ENCODE data around the gene CD160. TPM values are rescaled to one million over a fixed set of nuclear protein-coding genes. Genes with fewer than 3 reads are reported as not detected.

The CD160 gene
- total RNA-seq, 1 experiment from 2014 or later: not detected

- no peak overlapping the region for H3T11ph ChIP-seq (ENCODE audit: low read length)
- no peak overlapping the region for H2BK15ac ChIP-seq (ENCODE audit: low read depth, low read length)
- no peaks in the 10 kb centered on the region for H3K4me1 ChIP-seq (ENCODE audit: insufficient read depth, low read length)
- no peak for DNase-seq
- no peak overlapping the region for H2BK120ac ChIP-seq (ENCODE audit: low read depth, low read length, poor library complexity, severe bottlenecking)
- H4K8ac ChIP-seq (replicated peaks; ENCODE audit: insufficient read length, low read depth, low read length): no peak overlapping the region
- H4K5ac ChIP-seq (ENCODE audit: insufficient read length, low read depth, low read length): no peak overlapping the region
- no peak overlapping the region for H3K56ac ChIP-seq (ENCODE audit: insufficient read length, low read depth, low read length)
- H2BK12ac ChIP-seq (ENCODE audit: insufficient read length, low read depth, low read length): no peak overlapping the region
- H3K4me2 ChIP-seq (ENCODE audit: insufficient read depth, insufficient read length, low read length): no peak overlapping the region
- no peak overlapping the region; a peak in 1 of 7 replicates for H3K27ac Mint-ChIP-seq
- no peak overlapping the region for H2AK5ac ChIP-seq (ENCODE audit: insufficient read length, low read length)
- no peaks in the 10 kb centered on the region for H3K79me2 ChIP-seq (ENCODE audit: insufficient read depth, low read length)
- H3K14ac ChIP-seq (ENCODE audit: insufficient read depth, low read length): no peak overlapping the region
- H4K91ac ChIP-seq (ENCODE audit: insufficient read length, low read depth, low read length): no peak overlapping the region
- H3K27ac ChIP-seq (ENCODE audit: insufficient read length, low read depth, low read length): no peak overlapping the region
- no peaks in the 10 kb centered on the region for H3K9me3 Mint-ChIP-seq
- H3K23ac ChIP-seq (ENCODE audit: insufficient read length, low read depth, low read length): no peak overlapping the region
- TF ChIP-seq CTCF (conservative IDR thresholded peaks at IDR 0.05): no peak
- H4K20me1 ChIP-seq (ENCODE audit: control insufficient read depth, insufficient read depth, insufficient read length): no peaks in the 10 kb centered on the region
- no peaks in the 10 kb centered on the region for H3K23me2 ChIP-seq (ENCODE audit: insufficient read length, low read depth, low read length, poor library complexity, severe bottlenecking)
- H3K79me1 ChIP-seq (ENCODE audit: insufficient read depth, low read depth, low read length, poor library complexity, severe bottlenecking): no peaks in the 10 kb centered on the region
- no peak overlapping the region for H2BK5ac ChIP-seq (ENCODE audit: insufficient read length, low read length)
- H3K9ac ChIP-seq (ENCODE audit: extremely low read depth, insufficient read length, low read length): no peak overlapping the region
- peaks cover 3 to 14% of the 10 kb centered on the region in 2 experiments; a peak in 2 of 4 replicates for H3K4me1 Mint-ChIP-seq
- H3K9me3 ChIP-seq (ENCODE audit: control insufficient read depth, low read depth, low read length): no peaks in the 10 kb centered on the region
- no peak overlapping the region for H2BK20ac ChIP-seq (ENCODE audit: low read depth, low read length, poor library complexity, severe bottlenecking)
- no peak overlapping the region for H3K18ac ChIP-seq (ENCODE audit: insufficient read length, low read depth, low read length)
- no peaks in the 10 kb centered on the region for H3K27me3 ChIP-seq (ENCODE audit: insufficient read depth, low read length)
- WGBS (ENCODE audit: extremely low coverage, insufficient read length, low lambda C conversion rate): no CpG with 5 or more reads among the region's 10 CpGs
- H3K36me3 Mint-ChIP-seq (ENCODE audit: insufficient read depth in 1 of 3, low read depth in 3 of 3): peaks cover 0 to 7% (median 5%) of the 10 kb centered on the region in 3 experiments; a peak in 2 of 7 replicates
- H3K27me3 Mint-ChIP-seq (ENCODE audit: low read depth): no peaks in the 10 kb centered on the region
- H2AFZ ChIP-seq (ENCODE audit: low read length): no peak overlapping the region
- H3K4me3 Mint-ChIP-seq: no peak overlapping the region
- H3K4ac ChIP-seq (ENCODE audit: low read depth, low read length): no peak overlapping the region
Measured at GRCh38 chr1:145782272-145783099, 63.2 kb downstream of the CD160 start.
